Fibroblast of peridontal ligament (primary cell): ENCODE results near the gene SEPTIN10.
"Not testable (repeated sequence)": the region's sequence is repeated elsewhere in the genome, so short reads cannot be mapped to it uniquely, and the experiment has no call there.

Experiments
- DNase-seq: peaks from one replicate; pipeline ENCODE4 v3.0.0-alpha.2; 2010; ENCODE audit errors: extremely low read depth

Gene SEPTIN10

DNA sequence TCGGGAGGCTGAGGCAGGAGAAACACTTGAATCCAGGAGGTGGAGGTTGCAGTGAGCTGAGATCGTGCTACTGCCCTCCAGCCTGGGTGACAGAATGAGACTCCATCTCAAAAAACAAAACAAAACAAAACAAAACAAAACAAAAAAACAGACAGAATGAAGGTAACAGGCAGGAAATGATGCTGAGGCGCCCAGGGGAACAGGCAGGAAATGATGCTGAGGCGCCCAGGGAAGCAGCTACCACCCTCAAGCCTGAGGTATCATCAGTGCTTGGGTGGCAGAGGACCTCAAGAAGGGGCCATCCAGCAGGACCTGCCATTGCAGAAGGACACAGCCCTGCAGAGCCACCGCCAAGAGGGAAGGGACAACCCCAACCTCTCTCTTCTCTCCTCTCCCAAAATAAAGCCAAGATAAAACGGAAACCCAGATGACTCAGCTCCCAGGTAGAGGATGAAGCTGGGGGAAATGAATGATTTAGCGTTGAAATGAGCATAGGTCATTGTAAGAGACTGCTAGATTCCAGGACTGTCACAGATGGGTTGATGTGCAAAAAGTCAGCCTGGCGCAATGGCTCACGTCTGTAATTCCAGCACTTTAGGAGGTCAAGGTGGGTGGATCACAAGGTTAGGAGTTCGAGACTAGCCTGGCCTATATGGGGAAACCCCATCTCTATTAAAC lies 19.7 kb upstream of the SEPTIN10 start:
- no peak for DNase-seq

DNA sequence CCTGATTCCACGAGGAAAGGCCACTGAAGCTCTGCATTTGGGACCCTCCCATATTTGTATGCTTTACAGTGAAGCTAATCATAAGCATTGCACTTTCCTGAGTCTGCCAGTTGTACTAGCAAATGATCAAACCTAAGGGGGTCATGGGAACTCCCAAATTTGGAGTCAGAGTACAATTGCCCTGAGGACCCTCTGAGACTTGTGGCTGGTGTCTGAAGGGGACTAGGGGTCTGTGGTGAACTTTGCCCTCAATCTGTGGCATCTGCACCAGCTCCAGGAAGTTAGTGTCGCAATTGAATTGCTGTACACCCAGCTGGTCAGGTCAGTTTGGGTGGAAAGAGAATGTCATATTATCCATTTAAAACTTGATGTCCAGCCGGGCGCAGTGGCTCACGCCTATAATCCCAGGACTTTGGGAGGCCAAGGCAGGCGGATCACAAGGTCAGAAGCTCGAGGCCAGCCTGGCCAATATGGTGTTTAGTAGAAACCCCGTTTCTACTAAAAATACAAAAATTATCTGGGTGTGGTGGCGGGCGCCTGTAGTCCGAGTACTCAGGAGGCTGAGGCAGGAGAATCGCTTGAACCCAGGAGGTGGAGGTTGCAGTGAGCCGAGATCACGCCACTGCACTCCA lies 18.5 kb upstream of the SEPTIN10 start:
- no peak for DNase-seq

DNA sequence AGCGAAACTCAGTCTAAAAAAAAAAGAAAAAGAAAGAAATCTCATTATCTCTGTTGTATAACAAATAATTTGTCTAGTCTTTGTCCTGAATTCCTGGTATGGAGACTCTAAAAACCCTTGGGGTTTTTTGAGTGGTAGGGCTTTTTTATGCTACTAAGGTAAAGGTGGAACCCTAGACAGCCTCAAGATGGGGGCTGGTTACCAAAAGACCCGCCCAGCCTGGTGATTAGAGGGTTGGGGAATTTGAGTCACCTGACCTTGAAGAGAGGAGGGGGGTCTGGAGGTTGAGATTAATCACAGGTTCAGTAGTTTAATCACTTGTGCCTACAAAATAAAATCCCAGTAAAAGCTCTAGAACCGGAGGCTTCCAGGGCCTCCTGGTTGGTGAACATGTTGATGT lies 18.0 kb upstream of the SEPTIN10 start:
- no peak for DNase-seq

DNA sequence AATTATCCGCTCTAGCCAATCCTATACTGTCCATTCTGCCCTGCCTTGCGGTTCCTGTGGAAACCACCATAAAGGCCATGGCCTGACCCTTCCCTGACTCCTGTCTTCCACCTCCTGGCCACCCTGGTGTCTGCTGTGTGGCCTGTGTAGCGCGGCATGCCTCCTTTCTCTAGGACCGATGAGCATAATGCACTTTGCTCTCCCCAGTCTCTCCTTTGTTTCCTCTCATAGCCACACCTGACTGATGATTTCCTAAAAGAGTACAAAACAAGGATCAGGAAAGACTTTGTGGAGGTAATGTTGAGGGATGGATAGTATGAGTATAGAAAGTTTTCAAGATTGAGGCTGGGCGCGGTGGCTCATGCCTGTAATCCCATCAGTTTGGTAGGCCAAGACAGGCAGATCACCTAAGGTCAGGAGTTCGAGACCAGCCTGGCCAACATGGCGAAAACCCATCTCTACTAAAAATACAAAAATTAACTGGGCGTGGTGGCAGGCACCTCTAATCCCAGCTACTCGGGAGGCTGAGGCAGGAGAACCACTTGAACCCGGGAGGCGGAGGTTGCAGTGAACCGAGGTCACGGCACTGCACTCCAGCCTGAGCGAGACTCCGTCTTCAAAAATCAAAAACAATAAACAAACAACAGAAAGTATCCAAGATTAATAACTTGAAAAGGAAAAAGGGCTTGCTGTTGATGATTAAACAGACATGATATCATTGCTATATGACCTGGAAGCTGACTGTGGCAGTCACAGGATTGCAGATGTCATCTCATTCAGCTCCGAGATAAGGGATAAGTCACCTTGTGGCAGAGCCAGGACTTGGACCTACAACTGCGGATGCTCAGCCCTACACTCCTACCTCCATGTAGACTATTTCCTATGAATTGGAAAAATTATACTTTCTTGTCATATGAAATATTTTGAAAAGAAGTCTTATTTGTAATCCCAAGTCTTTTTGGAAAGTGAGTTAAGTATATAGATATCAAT lies 17.0 kb upstream of the SEPTIN10 start:
- no peak for DNase-seq

DNA sequence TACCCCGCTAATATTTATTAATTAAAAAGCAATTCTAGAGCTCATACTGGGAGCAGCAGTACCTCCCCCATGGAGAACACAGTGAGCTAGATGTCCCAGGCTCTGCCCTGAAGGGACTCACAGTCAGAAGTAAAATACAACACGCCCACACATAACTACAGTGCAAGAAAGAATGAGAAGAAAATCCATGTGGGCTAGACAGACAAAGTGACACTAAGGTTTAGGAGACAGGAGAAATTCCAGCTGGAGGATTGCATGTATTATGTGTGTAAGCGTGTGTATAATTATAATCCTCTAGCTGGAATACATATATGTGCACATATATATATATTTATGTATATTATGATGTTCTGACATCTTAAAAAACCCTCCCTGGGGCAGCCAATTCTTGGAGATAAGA lies 16.1 kb upstream of the SEPTIN10 start:
- DNase-seq: no peak

DNA sequence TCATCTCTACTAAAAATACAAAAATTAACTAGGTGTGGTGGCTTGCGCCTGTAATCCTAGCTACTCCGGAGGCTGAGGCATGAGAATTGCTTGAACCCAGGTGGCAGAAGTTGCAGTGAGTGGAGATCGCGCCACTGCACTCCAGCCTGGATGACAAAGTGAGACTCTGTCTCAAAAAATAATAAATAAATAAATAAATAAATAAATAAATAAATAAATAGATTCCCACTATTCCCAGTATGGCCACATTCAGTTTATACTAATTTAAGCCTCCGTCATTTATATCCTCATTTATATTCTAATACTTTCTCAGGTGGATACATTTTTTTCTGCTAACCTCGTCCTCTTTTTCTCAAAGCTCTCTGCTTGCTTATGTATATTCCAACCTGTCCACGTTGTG lies 14.6 kb upstream of the SEPTIN10 start:
- not testable (repeated sequence) for DNase-seq

DNA sequence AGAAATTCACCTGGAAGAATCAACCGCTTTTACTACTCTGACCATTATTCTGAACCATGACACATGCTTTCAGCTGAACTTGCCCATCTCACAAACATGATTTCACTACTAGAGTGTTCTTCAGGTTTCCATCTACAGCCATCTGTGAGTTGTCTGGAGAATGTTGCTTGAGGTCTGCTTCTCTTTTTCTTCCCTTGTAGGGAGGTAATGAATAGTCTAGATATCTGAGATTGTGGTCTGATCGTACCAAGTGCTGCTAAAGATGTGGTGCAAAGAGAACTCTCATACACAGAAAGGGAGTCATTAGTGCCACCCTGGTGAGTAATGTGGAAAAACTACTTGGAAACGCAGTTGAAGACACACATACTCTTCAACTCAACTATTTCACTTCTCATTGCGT lies 10.6 kb upstream of the SEPTIN10 start:
- no peak for DNase-seq

DNA sequence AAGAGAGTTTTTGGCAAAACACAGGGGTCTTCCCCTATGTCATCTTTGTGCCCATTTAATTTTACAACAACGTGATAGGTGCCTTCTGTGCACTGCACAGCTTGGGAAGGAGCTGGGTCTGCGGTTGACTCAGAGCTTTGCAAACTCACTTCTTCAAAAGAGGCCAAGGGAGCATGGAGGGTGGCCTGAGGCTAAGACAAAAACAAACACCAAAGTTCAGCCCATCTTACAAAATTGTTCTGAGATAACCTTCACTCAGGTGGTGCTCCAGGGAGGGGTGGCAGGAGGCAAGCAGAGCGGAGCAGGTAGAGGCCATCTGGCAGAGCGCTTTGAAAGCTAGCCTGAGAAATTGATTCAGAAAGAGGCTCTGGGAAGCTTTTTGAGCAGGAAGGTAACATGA lies 10.2 kb upstream of the SEPTIN10 start:
- DNase-seq: no peak

DNA sequence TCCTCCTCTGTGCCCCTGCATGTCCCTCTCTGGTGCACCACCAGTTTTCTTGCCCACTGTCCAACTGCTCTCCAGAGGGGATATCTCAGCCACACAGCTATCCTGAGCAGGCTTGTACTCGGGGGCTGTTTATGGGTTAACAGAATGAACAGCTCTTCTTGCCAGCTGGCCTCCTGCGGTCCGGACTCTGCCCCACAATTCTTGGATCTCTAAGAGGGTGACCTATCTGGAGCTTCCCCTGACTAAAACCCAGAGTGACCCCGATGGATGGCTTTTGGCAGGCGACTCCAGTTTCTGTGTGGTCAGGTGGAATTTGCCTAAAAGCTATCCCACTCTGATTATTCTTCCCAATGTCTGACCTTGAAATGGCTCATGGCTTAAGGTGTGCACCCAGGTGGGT lies 9.5 kb upstream of the SEPTIN10 start:
- no peak for DNase-seq

DNA sequence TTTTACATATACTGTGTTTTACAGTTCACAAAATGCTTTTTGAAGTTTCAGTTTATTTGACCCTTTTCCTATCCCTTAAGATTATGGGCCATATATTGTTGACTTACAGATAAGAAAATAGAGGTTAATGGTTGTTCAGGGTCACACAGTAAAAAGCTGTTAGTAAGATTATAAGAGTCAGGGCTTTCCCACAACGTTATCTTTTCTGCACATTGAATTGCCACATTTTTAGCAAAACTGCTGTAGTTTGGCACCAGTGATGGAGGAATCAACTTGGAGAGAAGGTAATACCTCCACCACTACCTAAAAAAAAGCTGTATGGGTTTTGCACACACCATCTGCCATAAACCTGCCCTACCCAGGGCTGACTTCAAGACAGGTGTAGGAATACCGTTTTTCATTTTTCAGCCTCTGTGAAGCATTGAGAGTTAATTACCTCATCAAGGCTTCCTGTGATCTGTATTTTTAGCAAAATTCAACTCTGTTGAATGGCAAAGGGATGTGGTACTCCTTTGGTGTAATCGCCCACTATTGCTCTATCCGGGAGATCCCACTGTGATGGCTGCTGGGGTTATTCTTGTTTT lies 5.4 kb upstream of the SEPTIN10 start:
- DNase-seq: no peak

DNA sequence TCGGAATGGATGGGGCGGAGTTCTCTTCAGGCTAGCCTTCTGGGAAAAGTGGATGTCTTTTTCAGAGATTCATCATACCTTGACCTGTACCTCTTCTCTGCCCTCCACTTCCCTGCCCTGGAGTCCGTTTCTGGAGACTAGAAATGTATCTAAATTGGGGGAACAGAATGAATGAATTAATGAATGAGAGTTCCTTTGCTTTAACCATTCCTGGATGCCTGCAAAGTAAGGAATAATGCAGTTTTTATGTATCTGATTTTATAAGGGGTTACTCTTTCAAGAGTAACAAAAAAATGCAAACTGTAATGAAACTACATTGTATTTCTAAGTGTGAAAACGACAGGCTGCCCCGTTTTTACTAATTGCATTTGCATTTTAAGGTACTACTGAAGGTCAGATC lies 2.4 kb upstream of the SEPTIN10 start:
- DNase-seq: no peak

DNA sequence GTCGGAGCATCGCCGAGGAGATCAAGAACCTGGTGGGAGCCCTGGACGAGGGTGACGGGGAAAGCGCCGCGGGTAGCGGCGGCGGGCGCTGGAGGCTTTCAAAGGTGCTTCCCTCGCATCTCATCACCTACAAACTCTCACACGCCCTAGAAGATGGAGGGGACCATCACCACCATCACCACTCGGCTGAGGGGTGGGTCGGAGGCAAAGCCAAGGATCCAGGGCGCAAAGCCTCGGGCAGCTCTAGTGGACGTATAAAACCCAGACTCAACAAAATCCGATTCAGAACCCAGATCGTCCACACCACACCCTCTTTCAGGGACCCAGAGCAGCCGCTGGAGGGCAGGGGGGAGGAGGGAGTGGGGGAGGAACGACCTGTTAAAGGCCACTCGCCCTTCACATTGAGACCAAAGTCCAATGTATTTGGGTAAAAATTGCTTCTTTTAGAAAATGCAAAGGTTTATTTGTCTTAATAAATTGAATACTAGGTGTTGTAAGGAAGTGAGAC lies 1.9 kb upstream of the SEPTIN10 start:
- no peak for DNase-seq

DNA sequence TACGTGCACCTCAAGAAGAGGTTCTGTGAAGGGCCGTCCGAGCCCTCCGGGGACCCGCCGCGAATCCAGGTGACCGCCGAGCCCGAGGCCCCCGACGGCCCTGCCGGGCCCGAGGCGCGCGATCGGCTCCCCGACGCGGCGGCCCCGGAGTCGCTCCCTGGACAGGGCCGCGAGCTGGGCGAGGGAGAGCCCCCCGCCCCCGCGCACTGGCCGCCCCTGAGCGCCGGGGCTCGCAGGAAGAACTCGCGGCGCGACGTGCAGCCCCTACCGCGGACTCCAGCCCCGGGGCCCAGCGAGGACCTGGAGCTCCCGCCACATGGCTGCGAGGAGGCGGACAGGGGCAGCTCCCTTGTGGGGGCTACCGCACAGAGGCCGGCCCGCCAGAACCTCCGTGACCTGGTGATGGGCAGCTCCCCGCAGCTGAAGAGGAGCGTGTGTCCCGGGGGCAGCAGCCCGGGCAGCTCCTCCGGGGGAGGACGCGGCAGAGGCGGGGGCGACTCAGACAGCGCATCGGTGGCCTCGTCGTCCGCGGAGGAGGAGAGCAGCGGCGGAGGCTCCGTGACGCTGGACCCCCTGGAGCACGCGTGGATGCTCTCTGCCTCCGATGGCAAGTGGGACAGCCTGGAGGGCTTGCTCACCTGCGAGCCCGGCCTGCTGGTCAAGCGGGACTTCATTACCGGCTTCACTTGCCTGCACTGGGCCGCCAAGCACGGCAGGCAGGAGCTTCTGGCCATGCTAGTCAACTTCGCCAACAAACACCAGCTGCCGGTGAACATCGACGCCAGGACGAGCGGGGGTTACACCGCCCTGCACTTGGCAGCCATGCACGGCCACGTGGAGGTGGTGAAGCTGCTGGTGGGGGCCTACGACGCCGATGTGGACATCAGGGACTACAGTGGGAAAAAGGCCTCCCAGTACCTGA lies 1.2 kb upstream of the SEPTIN10 start:
- no peak for DNase-seq

DNA sequence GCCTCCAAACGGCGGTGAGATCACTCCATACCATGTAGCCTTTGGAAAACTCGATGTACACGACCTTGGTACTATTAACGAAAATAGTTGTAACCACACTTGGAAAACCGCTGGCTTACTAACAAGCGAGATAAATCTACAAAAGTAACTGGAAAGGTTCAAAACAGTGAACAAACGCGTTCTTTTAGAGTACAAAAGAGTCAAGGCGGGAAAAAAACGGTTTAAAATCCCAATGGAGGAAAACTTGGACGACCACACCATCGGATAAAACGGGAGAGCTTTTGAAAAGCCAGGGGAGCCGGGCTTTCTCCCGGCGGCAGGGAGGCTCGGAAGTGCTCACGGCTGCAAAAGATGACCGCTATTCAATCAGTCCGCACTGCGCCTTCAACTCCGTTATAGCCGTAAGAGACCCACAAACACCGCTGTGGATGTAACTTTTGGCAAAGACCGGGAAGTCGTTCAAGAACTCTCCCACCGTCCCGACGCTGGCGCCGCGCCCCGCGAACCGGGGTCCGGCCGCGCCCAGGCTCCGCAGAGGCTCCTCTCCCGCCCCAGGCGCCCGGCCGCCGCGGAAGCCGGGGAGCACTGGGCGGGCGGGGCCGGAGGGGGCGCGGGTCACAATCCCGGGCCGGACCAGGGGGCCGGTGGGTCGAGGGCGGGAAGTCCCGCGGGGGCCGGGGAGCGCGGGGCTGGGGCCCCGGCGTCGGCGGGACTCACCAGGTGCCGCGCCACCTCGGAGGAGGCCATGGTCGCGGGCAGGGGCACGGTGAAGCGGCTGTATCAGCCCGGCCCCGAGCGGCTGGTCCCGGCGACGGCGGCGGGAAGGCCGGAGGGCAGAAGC lies 465 bp downstream of the SEPTIN10 start:
- DNase-seq: peak; percentile 66

DNA sequence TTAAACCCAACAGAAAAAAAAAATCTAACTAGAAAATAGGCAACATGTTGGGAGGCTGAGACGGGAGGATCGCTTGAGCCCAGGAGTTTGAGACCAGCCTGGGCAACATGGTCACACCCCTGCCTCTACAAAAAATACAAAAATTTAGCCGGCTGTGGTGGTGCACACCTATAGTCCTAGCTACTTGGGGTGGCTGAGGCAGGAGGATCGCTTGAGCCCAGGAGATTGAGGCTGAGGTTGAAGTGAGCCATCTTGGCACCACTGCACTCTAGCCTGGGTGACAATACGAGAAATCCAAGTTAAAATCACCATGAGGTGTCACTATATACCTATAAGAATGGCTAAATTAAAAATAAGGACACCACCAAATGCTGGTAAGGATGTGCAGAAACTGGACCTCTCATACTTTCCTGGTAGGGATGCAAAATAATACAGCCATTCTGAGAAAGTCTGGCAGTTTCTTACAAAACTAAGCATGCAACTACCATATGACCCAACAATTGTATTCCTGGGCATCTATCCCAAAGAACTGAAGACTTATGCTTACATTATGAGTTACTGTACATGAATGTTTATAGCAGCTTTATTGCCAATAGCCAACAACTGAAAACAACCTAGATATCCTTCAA lies 2.2 kb downstream of the SEPTIN10 start:
- DNase-seq: peak; percentile 98

DNA sequence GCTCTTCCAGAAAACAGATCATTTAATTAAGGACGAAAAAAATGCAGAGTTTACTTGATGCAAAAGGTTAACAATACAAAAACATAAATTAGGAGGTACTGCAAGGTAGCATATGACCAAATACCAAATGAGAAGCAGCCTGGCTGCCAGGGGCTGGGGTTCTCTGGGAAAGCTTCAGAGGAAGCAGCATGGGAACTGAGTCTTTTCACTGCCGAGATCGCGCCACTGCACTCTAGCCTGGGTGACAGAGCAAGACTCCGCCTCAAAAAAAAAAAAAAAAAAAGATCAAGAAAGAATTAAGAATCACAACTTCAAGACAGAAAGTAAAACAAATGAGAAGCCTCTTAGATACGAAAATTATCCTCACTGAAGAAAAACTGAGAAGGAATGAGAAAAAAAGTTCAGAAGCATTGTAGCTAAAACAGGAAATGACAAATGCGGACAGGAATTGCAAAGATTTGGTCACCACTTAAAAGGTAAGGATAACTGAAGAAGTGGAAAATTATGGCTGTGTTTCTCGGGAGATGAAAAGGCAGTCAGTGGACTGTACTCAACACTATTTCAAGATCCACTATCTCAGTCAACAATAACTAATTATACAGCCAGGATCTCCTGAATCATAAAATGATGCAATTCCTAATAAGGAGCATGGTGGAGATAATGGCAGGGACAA lies 4.3 kb downstream of the SEPTIN10 start:
- DNase-seq: peak; percentile 54

DNA sequence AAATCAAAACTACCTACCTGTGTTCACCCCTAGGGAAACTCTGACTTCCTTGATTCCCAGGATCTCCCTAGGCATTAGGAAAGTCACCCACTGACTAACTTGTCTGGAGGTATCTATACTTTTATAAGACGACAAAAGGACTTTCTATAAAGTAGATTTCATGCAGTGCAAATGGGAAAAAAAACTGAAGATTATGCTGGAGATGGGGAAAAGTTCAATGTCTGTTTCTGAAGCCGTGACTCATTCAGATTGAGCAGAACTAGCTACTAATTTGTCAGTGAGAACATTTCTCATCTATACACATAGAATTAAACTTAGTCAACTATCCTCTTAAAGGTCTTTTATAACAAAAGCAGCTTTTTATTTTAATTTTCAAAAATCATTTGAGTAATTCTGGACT lies 6.0 kb downstream of the SEPTIN10 start:
- peak; percentile 56 for DNase-seq

DNA sequence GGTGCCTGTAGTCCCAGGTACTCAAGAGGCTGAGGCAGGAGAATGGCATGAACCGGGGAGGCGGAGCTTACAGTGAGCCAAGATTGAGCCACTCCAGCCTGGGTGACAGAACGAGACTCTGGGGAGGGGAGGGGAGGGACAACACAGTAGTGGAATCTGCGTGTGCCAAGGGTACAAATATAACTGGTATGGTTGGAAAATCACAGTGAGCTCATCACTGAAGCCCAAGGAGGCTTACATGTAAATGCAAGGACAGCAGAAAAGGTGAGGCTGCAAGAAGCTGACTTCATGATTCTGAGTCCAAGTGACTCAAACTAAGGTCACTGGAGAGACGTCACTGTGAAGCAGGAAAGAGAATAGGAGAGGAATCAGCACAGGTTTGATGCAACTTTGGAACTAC lies 9.2 kb downstream of the SEPTIN10 start:
- DNase-seq: peak; percentile 23

DNA sequence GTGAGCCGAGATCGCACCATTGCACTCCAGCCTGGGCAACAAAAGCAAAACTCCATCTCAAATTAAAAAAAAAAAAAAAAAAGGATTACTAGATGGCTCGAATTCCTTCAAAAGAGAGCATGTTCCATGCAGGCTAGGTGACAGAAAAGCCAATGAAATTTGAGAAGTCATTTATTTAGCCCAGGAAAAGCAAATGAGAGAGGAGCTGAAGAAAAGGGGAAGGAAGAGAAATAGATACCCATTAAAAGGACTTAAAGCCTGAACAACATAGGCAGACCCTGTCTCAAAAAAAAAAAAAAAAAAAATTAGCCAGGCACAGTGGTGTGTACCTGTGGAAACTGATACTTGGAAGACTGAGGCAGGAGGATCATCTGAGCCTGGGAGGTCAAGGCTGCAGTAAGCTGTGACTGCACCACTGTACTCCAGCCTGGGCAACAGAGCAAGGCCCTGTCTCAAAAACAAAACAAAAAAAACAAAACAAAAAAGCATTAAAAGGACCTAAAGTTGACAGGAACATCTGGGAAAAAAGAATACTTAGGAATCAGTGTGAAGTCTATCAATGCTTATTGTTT lies 11.1 kb downstream of the SEPTIN10 start:
- no peak for DNase-seq
